NCI-H1930 (cell line): ENCODE measurements around the gene OR9G4.

Experiments used
- DNase-seq, 2 experiments: peaks; one replicate each; lab custom pipeline; 2025; lab: John Stamatoyannopoulos, UW

OR9G4 gene

GRCh38 chr11:56748597-56748996 lies at the start of gene OR9G4:
TSS of gene OR9G4 (minus strand) at chr11:56748697. CDS start at chr11:56743766, 4,931 bp downstream.
- no peak for DNase-seq

DNA sequence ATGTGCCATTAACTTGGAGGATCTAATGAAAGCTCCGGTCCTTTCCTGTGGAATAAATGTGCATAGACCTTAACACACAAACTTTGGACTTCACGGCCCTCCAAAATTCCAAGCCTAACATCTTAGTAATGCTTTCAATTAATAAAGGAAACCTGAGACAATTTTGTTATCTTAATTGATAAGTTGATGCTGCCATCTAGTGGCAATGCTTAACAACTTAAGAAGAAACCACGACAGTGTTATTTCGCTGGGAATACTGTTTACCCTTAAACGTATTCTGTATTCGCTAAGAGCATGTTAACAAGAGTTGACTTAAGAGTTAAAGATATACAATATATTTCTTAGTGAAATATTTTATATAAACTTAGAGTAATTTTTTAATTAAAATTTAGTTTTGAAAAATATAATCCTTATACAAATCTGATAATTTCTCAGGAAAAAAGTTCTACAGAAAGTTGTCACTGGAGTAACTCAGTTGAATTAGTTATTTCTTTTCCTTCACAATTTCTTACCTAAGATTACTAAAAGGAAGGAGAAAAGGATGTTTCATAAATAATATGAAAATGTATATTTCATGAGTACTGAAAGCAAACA lies 35.0 kb upstream of the OR9G4 start:
- DNase-seq: peak; percentile 13 to 64

DNA sequence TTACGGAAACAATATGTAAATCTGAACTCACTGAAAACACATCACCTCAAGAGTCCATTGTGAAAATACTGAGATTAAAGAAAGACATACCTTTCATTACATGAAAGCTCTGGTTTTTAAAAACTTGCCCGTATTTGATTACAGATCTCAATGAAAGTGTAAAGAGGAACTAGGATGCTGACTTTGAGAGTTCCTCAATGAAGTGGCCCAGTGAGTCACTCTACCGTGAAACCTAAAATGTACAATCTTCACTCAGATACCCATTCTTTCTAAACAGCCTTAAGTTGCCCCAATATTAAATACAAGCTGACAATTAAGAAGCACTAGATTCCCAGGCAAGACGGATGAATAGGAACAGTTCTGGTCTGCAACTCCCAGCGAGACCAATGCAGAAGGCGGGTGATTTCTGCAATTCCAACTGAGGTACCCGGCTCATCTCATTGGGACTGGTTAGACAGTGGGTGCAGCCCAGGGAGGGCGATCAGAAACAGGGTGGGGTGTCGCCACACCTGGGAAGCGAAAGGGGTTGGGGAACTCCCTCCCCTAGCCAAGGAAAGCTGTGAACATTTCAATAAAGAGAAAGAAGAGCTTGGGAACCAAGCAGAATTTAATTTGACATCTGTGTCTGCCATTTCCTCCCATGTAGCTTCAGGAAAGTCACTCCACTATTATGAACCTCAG lies 33.8 kb upstream of the OR9G4 start:
- DNase-seq: no peak

DNA sequence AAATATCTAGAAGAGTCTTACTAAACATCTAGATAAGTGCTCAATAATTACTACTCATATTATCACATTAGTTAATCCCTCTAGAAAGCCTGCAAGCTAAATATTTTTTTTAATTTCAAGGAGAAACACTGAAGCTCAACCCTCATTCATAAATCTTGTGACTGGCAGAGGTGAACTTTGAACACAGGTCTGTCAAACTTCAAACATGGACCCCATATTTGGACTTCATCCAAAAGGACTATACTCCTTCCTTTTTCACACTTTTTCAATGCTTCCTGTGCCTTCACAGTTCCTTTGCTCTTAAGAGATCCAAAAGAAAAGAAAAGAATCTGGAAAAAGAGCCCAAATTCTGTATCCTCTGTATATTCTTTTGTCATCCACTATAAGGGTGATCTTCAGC lies 28.3 kb upstream of the OR9G4 start:
- DNase-seq: no peak

DNA sequence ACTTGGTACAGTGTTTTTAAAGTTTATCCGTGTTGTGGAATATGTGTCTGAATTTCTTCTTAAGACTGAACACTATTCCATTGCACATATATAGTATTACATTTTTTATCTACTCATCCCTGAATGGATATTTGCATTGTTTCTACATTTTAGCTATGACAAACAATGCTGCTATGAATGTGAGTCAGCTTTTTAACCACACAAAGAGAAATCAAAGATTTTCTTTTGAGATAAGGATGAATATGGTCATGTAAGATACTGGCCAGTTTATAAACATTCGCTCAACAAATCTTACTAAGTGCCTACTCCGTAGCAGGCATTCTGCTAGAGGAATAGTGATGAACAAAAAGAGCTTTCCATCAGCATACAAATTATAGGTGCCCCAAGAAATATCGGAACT lies 16.5 kb upstream of the OR9G4 start:
- DNase-seq: no peak

DNA sequence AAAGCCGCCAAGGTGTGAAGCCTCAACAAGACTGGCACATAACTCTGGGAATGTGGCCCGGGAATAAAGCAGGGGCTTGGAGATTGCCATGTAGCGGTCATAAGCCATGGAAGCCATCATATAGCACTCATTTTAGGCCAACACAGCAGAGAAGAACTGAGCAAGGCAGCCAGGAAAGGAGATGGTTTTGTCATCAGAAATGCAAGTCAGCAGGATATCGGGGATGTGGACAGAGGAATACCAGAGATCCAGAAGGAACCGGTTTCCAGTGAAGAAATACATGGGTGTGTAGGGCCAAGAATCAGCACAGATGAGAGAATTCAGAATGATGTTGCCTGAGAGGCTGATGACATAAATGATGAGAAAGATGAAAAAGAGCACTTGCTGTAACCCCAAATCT lies 3.0 kb upstream of the OR9G4 start:
- no peak for DNase-seq

GRCh38 chr11:56750190-56750589 lies 1.7 kb upstream of the OR9G4 start:
- no peak for DNase-seq

GRCh38 chr11:56740886-56741285 lies 7.6 kb downstream of the OR9G4 start:
- no peak for DNase-seq

DNA sequence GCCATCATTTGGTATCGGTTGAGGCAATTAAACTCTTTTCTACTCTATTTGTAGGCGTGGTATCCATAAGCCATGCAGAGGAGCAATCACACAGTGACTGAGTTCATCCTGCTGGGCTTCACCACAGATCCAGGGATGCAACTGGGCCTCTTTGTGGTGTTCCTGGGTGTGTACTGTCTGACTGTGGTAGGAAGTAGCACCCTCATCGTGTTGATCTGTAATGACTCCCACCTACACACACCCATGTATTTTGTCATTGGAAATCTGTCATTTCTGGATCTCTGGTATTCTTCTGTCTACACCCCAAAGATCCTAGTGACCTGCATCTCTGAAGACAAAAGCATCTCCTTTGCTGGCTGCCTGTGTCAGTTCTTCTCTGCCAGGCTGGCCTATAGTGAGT lies 8.4 kb downstream of the OR9G4 start:
- no peak for DNase-seq

GRCh38 chr11:56720513-56720912 lies 28.0 kb downstream of the OR9G4 start:
- DNase-seq: no peak

GRCh38 chr11:56716379-56716854 lies 32.1 kb downstream of the OR9G4 start:
- DNase-seq: no peak

DNA sequence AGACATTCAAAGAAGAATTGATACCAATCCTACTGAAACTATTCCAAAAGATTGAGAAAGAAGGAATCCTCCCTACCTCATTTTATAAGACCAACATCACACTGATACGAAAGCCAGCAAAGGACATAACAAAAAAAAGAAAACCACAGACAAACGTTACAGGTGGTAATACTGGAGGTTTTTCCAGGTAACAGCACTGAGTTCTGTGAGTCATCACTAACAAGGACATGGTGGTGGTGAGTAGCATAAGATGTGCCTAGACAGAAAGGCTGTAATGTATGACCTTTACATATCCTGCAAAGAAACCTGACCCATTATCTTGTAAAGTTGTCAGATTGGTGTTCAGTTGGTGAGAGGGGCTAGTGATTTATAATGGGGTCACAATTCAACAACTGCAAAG lies 34.3 kb downstream of the OR9G4 start:
- DNase-seq: no peak

- no peak for DNase-seq
Observed at GRCh38 chr11:56706486-56706885, 42.0 kb downstream of the OR9G4 start.

- no peak for DNase-seq
Observed at GRCh38 chr11:56705784-56706396, 42.6 kb downstream of the OR9G4 start.

DNA sequence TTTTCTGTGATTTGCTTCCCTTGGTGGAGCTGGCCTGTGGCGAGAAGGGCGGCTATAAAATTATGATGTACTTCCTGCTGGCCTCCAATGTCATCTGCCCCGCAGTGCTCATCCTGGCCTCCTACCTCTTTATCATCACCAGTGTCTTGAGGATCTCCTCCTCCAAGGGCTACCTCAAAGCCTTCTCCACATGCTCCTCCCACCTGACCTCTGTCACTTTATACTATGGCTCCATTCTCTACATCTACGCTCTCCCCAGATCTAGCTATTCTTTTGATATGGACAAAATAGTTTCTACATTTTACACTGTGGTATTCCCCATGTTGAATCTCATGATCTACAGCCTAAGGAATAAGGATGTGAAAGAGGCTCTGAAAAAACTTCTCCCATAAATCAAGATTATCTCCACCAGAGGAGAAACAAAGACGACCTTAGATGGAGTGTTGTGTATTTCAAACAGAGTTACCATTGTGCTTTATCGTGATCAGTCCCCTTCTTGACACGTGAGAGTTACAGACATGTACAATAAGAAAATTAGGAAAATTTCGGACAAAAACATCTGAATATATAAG lies 47.5 kb downstream of the OR9G4 start:
- DNase-seq: no peak

DNA sequence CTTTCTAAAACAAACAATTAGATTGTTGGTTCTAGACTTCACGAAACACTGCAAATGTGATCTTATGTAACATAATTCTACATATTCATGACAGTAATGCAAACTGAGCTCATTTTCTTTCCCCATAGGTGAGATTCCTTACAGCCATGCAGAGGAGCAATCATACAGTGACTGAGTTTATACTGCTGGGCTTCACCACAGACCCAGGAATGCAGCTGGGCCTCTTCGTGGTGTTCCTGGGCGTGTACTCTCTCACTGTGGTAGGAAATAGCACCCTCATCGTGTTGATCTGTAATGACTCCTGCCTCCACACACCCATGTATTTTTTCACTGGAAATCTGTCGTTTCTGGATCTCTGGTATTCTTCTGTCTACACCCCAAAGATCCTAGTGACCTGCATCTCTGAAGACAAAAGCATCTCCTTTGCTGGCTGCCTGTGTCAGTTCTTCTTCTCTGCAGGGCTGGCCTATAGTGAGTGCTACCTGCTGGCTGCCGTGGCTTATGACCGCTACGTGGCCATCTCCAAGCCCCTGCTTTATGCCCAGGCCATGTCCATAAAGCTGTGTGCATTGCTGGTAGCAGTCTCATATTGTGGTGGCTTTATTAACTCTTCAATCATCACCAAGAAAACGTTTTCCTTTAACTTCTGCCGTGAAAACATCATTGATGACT lies 48.1 kb downstream of the OR9G4 start:
- DNase-seq: no peak

- no peak for DNase-seq
Observed at GRCh38 chr11:56698795-56699194, 49.7 kb downstream of the OR9G4 start, which contains the start of gene OR9G1. TSS of gene OR9G1 (plus strand) at chr11:56699095. CDS start at chr11:56700388, 1,293 bp downstream.

DNA sequence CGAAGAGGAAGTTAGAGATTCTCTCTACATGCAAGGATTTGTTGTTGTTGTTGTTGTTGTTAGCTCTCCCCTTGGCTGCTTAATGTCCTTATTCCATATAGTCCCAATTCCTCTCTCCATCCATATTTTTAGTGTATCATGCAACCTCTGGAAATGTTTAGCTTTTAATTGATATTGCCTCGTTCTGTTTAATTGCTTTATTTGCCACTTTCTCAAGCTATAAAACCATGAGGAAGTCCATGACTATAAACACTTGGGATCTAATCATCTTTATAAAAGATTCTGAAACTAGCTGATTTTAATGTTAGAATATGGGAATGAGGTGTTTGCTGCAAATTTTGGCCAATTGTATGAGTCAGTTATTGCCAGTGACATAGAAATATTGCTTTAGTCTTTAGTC lies 55.1 kb downstream of the OR9G4 start:
- DNase-seq: no peak
